DND-41 (cell line): ENCODE data around the gene TPRX2.

ENCODE experiments used
- CTCF ChIP-seq: IDR thresholded peaks from 2 replicates; pipeline ENCODE4 v1.5.1; 2012; ENCODE audit warnings: borderline replicate concordance, low read length, moderate library complexity, mild to moderate bottlenecking; ENCODE audit not compliant: poor library complexity, severe bottlenecking; ENCODE audit errors: extremely low read depth
- EZH2 ChIP-seq: IDR thresholded peaks from 3 replicates; pipeline ENCODE4 v1.6.1; 2012; ENCODE audit warnings: borderline replicate concordance, low read depth, mild to moderate bottlenecking, moderate library complexity, low read length, inconsistent platforms; ENCODE audit not compliant: severe bottlenecking

GRCh38 chr19:47842941-47843340, 16.1 kb upstream of the TPRX2 start:
- no peak for TF ChIP-seq CTCF
- TF ChIP-seq EZH2 = no peak
